AG04449 (cell line): ENCODE results near the gene MGAT5.

ENCODE experiments used
- CTCF ChIA-PET: fragments of 350-600 bp; formaldehyde crosslinking; extraction: SDS; loops from one replicate; lab custom pipeline; 2021; ENCODE audit warnings: antibody characterized with exemption; lab: Yijun Ruan, JAX
- POLR2A ChIA-PET: fragments of 400-600, 350-600 bp; formaldehyde crosslinking; extraction: SDS; loops from one replicate; lab custom pipeline; 2020; ENCODE audit warnings: antibody characterized with exemption, inconsistent platforms; lab: Yijun Ruan, JAX
- DNase-seq: peaks from one replicate; pipeline ENCODE4 v3.0.0-alpha.2; 2010; ENCODE audit warnings: low read depth, low spot score
- H3K4me3 ChIP-seq: 2 replicates; pipeline ENCODE4 v1.5.1; 2011; ENCODE audit warnings: low read depth, mild to moderate bottlenecking, control low read depth, low read length
- TF ChIP-seq, protein P1 (sequence below): IDR thresholded peaks from one replicate; pipeline ENCODE4 v1.5.1; 2011; ENCODE audit warnings: mild to moderate bottlenecking, moderate library complexity, low read length, control low read depth, inconsistent platforms; ENCODE audit not compliant: insufficient read depth; ENCODE audit errors: missing control alignments

MGAT5 gene

DNA sequence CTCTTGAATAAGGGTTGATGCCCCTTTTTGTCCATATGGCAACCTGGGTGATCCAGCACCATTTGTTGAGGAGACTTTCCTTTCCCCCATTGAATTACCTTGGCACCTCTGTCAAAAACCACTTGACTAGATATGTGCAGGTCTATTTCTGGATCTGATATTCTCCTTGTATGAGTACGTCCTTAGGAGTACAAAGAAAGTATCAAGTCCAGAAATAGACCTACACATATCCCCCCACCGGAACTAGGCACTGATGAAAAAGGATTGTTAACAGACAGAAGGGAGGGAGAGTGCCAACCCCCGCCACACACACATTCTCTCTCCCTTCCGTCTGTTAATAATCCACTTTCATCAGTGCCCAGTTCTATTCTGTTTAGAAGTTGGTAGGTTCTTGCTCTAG is 239.9 kb downstream of the MGAT5 start:
- no peak for DNase-seq
- TF ChIP-seq, protein P1, sequence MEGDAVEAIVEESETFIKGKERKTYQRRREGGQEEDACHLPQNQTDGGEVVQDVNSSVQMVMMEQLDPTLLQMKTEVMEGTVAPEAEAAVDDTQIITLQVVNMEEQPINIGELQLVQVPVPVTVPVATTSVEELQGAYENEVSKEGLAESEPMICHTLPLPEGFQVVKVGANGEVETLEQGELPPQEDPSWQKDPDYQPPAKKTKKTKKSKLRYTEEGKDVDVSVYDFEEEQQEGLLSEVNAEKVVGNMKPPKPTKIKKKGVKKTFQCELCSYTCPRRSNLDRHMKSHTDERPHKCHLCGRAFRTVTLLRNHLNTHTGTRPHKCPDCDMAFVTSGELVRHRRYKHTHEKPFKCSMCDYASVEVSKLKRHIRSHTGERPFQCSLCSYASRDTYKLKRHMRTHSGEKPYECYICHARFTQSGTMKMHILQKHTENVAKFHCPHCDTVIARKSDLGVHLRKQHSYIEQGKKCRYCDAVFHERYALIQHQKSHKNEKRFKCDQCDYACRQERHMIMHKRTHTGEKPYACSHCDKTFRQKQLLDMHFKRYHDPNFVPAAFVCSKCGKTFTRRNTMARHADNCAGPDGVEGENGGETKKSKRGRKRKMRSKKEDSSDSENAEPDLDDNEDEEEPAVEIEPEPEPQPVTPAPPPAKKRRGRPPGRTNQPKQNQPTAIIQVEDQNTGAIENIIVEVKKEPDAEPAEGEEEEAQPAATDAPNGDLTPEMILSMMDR, result no peak
- H3K4me3 ChIP-seq, result no peak overlapping the region
- CTCF ChIA-PET, result interaction anchor here (1.1 kb wide), 1 partner anchor 33 kb away, joined by 3 read pairs; no protein-coding TSS in a partner anchor
- POLR2A ChIA-PET, result no interaction called here

DNA sequence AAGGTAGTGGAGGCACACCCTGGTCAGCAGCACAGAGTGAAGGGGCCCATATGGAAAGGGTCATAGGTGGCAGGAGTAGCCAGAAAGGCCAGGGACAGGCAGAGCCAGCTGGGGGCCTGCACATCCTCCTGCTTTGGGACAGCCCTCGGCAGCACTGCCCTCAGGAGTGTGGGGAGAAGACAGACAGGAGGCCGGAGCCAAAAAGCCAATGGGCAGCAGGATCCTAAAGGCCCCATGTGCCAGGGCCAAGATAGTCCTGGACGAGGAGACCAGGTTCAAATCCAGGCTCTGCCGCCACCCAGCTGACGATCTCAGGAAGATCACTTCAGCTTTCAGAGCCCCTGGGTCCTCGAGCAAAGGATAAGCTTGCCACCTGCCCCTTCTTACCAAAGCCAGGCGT is 244.8 kb downstream of the MGAT5 start:
- CTCF ChIA-PET, result interaction anchor here (1.3 kb wide), 1 partner anchor 48 kb away, joined by 3 read pairs; no protein-coding TSS in a partner anchor

DNA sequence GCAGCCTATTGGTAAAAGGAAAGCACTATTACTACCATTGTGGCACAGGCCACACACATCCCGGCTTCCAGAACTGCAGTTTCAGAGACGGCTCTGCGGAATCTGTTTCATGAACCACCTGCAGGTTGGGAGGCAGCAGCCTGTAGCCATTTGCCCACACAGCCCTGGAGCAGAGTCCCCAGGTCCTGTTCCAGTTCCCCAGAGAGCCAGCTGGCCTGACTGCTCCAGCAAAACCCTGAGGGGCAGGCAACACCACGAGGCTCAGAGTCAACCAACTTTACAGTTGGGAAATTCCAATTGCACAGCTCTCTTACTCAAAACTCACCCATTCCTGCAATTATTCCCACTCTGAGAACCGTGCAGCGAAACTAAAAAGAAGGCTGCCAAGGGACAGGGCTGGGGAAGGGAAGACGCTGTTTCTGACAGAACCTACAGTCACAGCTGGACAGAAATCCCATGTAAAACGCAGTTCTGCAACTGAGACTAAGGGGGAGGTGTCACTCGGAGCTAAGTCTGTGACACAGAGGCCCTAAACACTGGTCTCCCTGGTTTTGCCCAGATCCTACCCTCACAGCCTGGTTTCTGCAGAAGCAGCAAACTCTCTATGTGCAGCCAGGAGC is 245.5 kb downstream of the MGAT5 start:
- ChIA-PET CTCF (interaction anchor here (1.3 kb wide), 1 partner anchor 48 kb away, joined by 3 read pairs; no protein-coding TSS in a partner anchor), POLR2A (no interaction called here)
- TF ChIP-seq, protein P1, result no peak
- no peak for DNase-seq
- H3K4me3 ChIP-seq, result no peak overlapping the region

More for the DNA sequence above, 244.8 kb downstream of the MGAT5 start:
- POLR2A ChIA-PET, result no interaction called here
- no peak for DNase-seq
- TF ChIP-seq, protein P1, result no peak
- H3K4me3 ChIP-seq, result no peak overlapping the region

DNA sequence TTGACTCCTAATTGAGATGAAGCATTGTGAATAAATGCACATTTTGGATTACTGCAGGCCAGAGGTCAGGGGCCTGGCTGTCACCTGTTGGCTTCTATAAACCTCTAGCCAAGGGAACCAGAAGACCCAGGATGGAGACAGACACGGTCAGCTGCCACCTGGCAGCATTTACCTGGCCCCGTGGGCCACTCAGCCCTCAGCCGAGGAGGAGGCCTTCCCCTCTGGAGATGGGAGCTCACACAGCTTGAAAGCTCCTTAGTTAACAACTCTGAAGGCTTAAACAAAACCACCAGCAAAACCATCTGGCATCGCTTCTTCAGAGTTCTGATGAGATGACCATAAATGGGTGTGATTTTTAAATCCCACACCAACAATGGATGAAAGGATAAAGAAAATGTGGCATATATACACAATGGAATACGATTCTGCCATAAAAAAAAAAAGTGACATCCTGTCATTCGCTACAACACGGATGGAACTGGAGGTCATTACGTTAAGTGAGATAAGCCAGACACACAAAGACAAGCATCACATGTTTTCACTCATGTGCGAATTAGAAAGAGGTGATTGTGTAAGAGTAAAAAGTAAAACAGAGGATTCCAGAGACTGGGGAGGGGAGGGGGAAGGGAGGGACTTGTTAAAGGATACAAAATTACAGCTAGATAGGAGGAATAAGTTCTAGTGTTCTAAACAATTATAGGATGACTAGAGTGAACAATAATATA is 246.5 kb downstream of the MGAT5 start:
- H3K4me3 ChIP-seq, result no peak overlapping the region
- DNase-seq, result no peak
- POLR2A ChIA-PET, result no interaction called here
- CTCF ChIA-PET, result no interaction called here
- TF ChIP-seq, protein P1, result no peak

DNA sequence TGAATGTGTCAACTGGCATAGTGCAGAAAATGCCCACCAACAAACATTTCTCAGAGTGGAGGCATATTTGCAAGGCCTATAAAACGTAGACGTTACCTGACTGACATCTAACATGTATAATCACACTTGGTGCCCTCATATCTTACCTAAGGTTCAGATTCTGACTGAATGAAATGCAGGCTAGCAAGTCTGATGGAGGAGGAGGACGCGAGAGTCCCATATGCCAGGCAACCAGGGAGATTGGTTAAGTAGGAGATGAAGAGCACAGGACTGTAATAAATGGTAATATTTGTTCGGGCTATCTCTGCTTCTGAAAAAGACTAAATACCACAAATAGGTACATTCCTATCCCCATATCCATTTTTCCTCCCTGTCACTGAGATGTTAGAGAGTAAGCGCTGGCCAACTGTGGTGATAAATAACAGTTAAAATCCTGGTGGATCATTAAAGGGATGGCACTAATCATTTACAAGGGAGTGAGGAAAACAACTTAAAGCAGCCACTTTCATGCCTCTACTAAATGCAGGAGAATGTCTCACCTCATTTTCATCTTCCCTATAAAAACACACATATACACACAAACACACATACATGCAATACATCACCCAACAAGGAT is 247.7 kb downstream of the MGAT5 start:
- TF ChIP-seq, protein P1, result no peak
- no peak for DNase-seq
- ChIA-PET POLR2A (no interaction called here), CTCF (no interaction called here)
- no peak overlapping the region for H3K4me3 ChIP-seq

DNA sequence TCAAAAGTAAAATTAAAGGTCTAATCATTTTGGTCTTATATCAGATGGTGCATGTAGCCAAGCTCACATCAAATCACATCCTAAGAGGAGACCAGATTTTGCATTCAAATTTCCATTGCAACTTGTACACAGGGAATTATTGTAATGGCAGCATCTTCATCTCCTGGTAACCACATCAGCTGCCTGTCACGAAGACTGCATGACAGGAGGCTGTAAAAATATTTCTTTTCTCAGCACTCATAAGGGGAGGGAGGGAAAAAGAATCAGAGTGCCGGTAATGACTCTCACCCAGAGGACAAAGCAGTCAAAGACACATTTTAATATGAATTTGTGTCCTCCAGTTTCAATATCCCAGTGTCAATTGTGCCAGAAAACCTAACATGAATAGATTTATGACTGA is 248.2 kb downstream of the MGAT5 start:
- ChIA-PET CTCF (no interaction called here), POLR2A (no interaction called here)
- TF ChIP-seq, protein P1, result no peak

More for the DNA sequence above, 248.2 kb downstream of the MGAT5 start:
- no peak overlapping the region for H3K4me3 ChIP-seq
- no peak for DNase-seq
